ENCODE measurements around the gene UGT1A10.
"Not testable (repeated sequence)": the region's sequence is repeated elsewhere in the genome, so short reads cannot be mapped to it uniquely, and the experiment has no call there.

DNA sequence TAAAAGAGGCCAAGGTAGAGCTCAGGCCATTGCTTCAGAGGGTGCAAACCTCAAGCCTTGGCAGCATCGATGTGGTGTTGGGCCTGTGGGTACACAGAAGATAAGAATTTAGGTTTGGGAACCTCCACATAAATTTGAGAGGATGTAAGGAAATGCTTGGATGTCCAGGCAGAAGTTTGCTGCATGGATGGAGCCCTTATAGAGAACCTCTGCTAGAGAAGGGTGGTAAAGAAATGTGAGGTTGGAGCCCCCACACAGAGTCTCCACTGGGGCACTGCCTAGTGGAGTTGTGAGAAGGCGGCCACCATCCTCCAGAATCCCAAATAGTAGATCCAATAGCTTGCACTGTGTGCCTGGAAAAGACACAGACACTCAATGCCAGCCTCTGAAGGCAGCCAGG lies 114.4 kb downstream of the UGT1A10 start:
- TF ChIP-seq, protein P1, sequence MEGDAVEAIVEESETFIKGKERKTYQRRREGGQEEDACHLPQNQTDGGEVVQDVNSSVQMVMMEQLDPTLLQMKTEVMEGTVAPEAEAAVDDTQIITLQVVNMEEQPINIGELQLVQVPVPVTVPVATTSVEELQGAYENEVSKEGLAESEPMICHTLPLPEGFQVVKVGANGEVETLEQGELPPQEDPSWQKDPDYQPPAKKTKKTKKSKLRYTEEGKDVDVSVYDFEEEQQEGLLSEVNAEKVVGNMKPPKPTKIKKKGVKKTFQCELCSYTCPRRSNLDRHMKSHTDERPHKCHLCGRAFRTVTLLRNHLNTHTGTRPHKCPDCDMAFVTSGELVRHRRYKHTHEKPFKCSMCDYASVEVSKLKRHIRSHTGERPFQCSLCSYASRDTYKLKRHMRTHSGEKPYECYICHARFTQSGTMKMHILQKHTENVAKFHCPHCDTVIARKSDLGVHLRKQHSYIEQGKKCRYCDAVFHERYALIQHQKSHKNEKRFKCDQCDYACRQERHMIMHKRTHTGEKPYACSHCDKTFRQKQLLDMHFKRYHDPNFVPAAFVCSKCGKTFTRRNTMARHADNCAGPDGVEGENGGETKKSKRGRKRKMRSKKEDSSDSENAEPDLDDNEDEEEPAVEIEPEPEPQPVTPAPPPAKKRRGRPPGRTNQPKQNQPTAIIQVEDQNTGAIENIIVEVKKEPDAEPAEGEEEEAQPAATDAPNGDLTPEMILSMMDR (conservative IDR thresholded peaks at IDR 0.05; ENCODE audit: low read depth, low read length) = not testable (repeated sequence)
- TF ChIP-seq EZH2 (IDR thresholded peaks at IDR 0.05; ENCODE audit: borderline replicate concordance, low read depth, low read length, poor library complexity, severe bottlenecking) = not testable (repeated sequence)
